ENCODE measurements around the gene PPP1R2. TPM values are rescaled to one million over a fixed set of nuclear protein-coding genes. Genes with fewer than 3 reads are reported as not detected.

Gene PPP1R2
- total RNA-seq: 48.8 and 85.6 TPM in 2 replicates

GRCh38 chr3:195542698-195543499, at the start of gene PPP1R2:
PPP1R2 (minus strand) TSS chr3:195543325; CDS start chr3:195543025, 300 bp downstream.

DNA sequence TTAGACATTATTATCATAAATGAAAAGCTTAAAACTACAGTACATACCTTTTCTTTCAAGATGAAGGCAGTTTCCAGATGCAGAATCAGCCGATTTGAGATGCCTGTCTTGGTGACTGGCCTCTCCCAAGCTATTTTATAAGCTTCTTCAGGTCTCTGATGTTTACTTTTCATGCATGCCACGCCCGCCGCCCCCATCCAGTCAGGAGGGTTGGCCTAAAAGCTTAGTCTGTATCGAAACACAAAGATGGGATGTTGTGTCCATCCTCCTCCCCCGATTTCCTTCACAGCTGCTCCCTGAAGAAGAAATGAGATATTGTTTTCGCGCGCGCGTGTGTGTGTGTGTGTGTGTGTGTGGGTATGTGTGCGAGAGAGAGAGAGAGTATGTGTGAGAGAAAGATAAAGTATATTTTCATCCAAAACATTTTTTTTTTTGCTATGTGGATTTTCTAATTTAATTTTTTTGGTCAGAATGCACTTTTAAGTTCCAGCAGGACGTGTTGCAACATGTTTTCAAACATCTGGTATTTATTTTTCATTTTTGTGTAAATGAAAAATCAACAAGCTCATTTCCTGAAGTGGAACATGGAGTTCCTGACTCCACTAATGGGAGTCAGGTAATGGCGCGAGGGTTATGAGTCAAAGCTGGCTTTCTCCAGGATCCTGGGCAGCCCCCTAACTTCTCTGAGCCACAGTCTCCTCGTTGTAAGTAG, 40.9 kb upstream of the PPP1R2 start, which contains the start of gene APOD:
APOD (minus strand) TSS at position 110 of the 712 bp plus-strand sequence. CDS start 4,479 bp downstream, outside the sequence.

Small RNAs within 50 kb of the gene (small RNA-seq; reads per million reads assigned to genes)
- not detected for gene RN7SL73P (ENCODE audit: low replicate concordance)
- gene RNU6ATAC24P (ENCODE audit: low replicate concordance): not detected

Other genes starting within 250 kb of the PPP1R2 start
- 75.6 and 88.4 TPM in 2 replicates for gene ACAP2, start 100.3 kb downstream of the PPP1R2 start, total RNA-seq
- 1.3 and 2.0 TPM in 2 replicates for gene APOD, start 40.6 kb upstream of the PPP1R2 start, total RNA-seq
- gene MUC20, start 177.7 kb upstream of the PPP1R2 start, total RNA-seq: 0.88 TPM in 1 of 2 replicates, not detected in the other

All from placental pericyte (primary cell).